ENCODE measurements around the gene DDX60.

- TF ChIP-seq, protein P1, sequence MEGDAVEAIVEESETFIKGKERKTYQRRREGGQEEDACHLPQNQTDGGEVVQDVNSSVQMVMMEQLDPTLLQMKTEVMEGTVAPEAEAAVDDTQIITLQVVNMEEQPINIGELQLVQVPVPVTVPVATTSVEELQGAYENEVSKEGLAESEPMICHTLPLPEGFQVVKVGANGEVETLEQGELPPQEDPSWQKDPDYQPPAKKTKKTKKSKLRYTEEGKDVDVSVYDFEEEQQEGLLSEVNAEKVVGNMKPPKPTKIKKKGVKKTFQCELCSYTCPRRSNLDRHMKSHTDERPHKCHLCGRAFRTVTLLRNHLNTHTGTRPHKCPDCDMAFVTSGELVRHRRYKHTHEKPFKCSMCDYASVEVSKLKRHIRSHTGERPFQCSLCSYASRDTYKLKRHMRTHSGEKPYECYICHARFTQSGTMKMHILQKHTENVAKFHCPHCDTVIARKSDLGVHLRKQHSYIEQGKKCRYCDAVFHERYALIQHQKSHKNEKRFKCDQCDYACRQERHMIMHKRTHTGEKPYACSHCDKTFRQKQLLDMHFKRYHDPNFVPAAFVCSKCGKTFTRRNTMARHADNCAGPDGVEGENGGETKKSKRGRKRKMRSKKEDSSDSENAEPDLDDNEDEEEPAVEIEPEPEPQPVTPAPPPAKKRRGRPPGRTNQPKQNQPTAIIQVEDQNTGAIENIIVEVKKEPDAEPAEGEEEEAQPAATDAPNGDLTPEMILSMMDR (conservative IDR thresholded peaks at IDR 0.05; ENCODE audit: low read depth, low read length) = no peak
- TF ChIP-seq EZH2 (IDR thresholded peaks at IDR 0.05; ENCODE audit: borderline replicate concordance, low read depth, low read length, poor library complexity, severe bottlenecking) = no peak
These were observed 99.9 kb downstream of the DDX60 start for GRCh38 chr4:168218645-168219044.

Data from A673 (cell line).